GM19455 (cell line): ENCODE measurements around the gene AATK.
"Not testable (repeated sequence)": the region's sequence is repeated elsewhere in the genome, so short reads cannot be mapped to it uniquely, and the experiment has no call there.

Source experiments
- ATAC-seq: cut with Tn5 transposase; IDR thresholded peaks from one replicate; pipeline ENCODE4 v1.9.1; 2021; ENCODE audit not compliant: unreplicated experiment

AATK gene

DNA sequence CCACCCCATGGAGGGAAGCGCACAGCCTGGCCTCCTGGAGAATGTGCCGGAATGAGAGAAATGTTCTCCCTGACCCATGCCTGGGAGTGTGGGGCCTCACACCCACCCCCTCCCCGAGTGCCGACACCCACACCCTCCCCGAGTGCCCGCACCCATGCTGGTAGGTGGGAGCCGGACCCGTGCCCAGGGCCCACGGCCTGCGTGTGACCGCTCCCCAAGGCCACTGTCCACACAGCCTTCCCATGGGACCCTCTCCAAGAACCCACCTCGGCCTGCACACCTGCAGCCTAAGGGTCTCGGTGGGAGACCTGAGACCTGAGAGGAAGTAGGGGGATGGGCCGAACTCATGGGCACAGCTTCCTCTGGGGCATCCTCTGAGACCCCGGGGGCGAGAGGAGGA, 4.0 kb downstream of the AATK start:
- no peak for ATAC-seq

DNA sequence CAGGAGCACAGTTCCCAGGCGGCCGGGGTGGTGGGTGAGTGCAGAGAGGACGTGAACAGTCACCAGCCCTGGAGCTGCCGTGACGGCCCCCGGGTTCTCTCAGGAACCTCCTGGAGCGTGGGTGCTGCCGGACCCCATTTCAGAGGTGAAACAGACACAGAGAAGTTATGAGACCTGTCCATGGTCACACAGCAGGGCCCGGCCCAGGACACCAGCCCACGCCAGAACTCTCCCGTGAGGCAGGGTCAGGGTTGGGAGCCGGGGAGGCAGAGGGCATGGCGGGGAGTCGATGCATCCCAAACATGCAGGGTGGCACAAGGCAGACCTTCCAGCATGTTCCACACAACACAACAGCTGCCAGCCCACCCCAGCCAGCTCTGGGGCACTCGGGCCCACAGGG, 4.5 kb downstream of the AATK start:
- no peak for ATAC-seq

DNA sequence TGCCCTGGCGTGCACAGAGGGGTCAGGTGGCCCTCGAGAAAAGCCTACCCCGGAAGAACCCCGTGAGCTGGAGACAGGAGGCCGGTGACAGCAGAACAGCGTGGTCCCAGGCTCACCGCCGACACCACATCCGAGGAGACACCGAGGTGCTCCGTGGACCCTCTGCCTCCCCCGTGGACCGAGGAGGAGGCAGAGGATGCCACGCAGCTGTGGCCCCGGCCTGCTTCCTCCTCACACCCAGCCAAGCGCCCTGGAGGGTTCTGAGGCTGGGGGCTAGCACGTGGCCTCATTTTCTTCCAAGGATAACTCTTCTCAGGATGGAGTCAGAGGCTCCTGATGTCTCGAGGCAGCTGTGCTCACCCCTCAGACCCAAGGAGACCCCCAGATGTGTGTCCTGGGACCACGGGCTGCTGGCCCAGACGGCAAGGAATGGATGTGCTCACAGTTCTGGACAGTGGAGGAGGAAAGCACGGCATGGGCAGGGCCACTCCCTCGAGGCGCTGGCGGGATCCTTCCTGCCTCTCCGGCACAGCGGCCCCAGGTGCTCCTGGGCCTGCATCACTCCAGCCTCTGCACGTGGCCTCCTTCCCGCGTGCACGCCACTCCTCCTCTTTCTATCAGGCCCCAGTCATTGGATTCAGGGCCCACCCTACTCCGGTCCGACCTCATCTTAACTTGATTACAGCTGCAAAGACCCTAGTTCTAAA, 5.1 kb downstream of the AATK start:
- no peak for ATAC-seq

DNA sequence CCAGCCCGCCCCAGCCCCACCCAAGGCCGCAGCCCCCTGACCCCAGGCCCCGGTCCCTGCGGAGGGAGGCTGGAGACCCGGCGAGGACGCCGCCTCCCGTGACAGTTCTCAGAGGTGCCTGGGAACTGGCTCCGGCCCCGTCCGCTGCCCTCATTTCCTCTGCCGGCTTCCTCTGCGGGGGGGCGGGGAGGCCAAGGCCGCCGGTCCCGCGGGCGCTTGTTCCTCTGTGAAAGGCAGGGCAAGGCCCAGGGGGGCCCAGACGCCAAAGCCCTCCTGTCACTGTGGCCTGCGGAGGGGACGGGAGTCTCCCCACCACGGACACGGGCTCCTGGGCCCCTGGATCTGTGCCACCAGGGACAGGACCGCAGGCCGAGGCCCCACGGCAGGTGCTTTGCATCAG, 5.7 kb downstream of the AATK start:
- ATAC-seq, result no peak

DNA sequence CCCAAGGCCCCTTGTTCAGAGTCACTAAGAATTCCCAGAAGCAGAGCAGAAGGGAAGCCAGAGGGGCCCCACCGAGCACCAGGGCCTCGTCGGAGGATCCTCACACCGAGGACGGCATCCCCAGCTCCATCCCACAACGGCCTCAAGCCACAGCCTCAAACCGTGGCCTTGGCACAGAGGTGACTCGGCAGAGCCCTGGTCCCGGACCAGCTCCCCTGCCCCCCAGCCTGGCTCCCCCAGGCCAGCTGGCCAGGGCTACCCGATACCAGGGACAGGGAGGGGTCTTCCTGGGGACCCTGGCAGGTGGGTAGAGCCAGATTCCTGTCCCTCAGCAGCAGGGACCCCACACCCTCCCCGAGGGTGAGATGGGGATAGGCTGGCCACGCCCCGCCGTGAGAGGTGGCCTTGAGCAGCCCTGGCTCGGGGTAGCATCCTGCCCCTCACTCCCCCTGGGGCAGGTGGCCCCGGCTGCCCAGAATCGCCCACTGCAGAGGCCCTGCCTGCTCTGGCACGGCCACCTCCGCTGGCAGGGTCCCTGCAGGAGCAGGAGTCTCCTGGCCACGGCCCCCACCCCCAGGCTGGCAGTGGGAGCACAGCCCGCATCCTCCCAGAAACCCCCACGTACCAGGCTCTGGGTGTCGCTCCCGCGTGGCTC, 6.3 kb downstream of the AATK start:
- no peak for ATAC-seq

DNA sequence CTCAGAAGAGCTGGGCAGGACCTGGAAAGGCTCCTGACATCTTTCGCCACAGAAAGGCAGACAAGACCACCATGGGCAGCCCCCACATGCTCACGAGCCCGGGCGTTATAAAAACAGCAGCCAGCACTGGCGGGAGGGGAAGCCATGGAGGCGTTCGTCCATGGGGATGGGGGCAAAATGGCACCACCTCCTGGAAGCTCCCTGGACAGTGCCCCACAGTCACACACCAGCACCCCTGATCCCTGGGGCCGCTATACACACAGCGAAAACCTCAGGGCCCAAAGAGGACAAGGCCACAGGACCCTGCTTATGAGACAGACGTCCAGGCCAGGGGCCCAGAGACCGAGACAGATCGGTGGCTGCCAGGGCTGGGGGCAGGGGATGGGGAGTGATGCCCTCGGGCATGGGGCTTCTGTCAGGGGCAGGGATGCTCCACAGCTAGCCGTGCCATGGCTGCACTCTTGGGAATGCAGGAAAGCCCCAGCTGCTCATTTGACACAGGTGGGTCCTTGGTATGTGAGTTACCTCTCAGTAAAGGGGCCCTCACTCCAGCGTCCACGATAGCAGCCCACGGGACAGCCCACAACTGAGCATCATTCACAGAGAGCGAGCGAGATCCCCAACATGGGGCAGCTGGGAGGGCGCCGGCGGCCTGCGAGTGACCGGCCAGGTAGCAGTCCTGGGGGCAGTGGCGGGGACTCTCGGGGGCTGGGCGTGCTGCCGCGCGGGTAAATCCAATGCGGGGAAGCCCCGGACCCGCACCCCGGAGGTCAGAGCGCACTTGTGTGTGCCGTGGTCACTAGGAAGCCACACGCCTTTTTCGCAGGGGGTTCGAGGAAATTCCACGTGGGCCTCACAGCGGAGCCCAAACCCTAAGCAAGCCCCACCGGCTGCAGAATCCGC, 7.1 kb downstream of the AATK start:
- no peak for ATAC-seq

DNA sequence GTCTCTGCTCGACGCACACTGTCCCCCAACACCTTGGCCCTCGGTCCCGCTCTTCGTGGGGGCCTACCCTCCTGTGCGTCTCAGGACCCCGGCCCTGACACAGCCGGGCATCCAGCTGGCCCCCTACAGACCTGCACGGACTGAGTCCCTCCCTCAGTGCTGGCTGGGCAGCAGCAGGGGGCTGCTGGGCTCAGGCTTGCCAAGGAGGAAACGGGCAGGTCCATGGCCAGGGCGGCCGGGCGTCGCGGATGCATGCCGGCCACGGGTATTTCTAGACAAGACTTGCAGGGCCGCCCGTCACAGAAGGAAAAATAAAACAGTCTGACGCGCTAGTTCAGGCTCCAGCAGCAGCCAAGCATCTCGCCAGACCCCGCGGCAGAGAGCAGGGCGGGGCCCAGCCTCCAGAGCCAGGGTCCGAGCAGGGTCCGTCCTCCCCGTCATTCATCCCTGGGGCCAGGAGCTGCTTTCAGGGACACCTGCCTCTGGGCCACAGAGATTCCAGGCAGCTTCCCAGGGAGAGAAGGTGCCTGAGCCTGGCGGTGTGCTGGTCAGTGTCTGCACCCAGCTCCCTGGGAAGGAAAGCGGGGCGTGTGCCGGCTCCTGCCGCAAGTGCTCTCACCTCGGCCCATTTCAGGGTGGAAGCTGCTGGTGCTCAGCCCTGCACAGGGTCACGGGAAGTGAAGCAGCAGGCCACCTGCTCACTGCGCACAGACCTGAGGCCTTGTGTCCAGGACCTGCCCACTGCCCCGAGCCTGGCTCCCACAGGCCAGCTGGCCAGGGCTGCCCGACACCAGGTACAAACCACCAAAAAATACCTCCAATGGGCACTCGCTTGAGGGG, 8.0 kb downstream of the AATK start:
- ATAC-seq, result no peak

DNA sequence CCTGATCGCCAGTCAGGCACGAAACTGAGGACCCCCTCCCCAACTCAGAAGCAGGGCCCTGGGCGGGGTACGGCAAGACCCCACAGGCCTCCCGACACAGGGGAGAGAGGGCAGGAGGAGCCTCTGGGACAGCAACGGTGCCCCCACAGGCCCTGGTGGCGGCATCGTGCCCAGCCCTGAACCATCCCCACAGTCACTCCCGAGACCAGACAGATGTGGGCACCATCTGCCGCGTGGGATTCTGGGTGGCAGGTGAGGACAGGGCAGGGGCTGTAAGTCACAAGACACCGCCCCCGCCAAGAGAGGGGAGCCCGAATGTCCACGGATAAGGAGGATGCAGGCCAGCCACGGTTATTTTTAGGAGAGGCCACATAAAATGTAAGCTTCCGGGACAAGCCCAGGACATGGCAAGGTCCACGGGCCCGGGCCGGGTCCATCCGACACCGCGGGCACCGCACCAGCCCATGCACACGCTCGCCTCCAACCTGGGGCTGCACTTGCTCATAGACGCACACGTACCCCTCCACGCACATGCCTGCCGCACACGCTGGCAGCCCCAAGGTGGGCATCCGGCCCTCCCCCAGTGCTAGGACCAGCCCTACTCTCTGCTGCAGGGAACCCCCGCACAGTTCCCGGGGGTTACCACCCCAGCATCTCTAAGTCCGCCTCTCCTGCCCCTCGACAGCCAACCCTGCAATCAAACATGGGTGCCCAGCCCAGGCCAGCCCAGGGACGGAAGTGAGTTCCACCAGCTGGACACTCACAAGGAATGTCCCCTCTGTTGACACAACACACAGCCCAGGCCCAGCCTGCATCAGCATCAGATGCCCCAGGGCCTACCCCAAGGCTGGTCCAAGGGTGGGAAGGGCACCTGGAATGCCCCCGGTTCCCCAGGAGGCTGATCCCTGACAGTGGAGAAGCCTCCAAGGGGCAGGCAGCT, 8.9 kb downstream of the AATK start:
- no peak for ATAC-seq

DNA sequence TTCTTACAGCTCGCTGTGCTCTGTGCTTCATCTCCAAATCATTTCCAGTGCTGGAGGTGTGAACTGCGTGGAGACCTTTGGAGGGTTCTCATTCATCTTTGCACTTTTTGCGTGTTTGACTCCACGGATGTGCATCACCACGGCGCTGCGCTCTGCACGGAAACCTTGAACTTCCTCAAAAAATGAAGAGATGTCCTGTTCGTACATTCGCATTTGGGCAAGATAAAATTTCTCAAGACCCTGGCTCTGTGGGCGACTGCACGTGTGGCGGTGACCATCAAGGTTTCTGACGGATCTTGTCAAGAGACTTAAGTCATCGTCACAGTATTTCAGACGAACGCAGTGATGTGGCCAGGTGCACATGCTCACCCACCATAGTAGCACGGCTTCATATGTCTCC, 11.1 kb downstream of the AATK start:
- no peak for ATAC-seq

DNA sequence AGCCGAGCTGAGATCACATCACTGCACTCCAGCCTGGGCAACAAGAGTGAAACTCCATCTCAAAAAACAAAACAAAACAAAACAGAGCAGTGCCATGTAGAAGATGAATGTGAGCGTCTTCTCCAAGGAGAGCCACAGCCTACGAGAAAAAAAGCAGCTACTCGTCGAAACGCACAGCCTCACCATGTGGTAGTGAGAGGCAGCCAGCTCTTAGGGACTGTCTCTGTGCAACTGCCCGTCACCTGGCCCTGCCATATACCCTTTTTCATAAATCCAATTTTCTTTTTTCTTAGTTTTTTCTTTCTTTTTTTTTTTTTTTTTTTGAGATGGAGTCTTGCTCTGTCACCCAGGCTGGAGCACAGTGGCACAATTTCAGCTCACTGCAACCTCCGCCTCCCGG, 12.0 kb downstream of the AATK start:
- ATAC-seq, result not testable (repeated sequence)

DNA sequence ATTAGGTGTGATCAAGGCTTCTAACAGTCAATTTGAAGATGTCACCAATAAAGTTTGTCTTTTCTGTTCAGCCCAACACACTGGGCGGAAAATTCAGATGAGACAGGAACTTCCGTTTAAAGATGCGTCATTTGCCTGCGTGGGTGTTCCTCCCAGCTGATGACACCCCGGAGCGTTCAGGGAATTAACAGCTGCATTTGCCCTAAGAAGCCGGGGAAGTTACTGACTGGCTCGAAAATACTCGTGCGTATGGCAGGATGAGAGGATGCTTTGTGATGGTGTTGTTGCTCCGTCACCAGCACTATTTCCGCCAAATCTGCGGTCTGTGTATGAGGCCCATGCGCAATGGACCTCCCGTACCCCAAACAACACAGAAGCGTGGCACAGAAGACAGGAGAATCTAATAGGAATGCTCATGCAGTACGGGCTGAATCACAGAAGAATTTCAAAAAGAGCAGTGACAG, 12.6 kb downstream of the AATK start:
- ATAC-seq, result no peak

DNA sequence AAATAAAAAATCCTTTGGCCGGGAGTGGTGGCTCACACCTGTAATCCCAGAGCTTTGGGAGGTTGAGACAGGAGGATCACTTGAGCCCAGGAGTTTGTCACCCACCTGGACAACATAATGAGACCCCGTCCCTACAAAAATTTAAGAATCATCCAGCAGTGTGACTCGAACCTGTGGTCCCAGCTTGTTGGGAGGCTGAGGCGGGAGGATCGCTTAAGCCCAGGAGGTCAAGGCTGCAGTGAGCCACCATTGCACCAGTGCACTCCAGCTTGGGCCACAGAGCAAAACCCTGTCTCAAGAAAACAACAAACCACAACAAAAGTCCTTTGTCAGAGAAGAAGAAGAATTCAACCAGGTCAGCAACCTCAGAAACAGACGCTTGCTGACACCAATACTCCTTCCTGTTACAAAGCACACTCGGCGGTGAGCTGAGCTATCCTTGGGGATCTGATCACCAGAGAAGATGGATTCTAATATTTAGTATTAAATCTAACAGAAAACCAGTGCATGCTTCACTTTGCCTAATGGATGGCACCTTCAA, 13.7 kb downstream of the AATK start:
- no peak for ATAC-seq

DNA sequence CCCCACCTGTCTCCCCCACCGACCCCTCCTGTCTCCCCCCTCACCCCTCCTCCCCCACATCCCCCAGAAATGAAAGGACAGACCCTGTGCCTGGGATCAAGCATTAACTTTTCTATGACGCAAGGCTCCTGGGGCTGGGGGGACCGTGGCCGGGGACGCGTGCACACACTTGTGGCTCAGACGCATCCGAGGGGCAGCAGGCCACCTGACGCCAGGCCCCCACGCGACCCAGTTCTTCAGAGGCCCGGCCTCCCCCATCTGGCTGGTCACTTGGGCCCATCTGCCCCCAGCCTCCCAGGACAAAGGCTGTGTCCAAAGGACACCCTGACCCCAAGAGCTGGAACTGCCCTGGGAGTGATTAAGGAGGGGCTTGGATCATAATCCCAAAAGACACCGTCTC, 14.7 kb downstream of the AATK start:
- no peak for ATAC-seq

DNA sequence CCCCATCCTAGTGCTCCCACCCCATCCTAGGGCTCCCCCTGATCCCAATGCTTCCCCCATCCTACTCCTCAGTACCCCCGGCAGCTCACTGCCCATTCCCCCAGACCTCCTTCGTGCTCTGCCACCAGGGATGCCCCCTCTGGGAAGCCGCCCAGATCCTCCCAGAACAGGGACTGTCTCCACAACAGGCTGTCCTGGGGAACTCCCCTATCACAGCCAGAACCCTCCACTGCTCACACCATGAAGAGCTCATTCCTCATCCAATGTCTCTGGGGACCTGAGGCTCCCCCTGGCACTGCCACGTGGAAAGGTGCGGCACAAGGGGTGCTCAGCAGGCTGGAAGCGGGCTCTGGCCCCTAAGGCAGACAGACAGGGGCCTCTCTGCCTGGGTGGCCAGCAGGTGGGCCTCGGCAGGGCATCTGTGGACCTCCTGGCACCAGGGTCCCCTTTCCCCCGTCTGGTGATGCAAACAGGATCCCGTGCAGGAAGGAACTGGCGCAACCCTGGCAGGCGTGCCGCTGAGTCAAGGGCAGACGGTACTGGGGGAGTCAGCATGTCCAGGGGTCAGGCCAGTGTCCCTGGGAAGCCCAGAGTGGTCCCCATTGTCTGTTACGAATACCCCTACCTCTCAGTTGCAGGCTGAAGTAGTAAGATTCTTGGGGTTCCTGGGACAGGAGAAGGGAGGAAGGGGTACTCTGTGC, 15.5 kb downstream of the AATK start:
- no peak for ATAC-seq

DNA sequence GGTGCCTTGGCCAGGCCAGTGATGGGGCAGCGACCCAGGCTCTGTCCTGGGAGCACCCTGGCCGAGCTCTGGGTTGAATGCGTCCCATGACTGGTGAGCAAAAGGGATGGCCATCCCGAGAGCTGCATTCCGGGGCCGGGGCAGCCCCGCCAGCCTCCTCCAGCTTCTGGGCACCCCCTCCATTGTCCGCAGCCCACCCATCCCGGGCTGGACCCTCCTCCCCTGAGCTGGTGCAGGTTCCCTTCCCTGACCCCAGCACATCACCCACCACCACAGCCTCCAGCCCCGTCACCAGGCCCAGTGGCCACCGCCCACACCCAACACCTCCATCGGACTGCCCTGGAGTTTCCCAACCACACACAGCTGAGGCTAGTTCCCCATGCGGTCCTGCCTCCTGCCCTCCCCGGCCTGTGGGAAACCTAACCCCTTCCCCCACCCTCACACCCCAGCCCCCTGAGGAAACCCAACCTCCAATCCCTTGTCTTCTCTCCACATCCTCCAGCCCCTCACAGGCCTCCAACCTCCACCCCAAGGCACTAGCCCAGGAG, 17.0 kb downstream of the AATK start:
- no peak for ATAC-seq

DNA sequence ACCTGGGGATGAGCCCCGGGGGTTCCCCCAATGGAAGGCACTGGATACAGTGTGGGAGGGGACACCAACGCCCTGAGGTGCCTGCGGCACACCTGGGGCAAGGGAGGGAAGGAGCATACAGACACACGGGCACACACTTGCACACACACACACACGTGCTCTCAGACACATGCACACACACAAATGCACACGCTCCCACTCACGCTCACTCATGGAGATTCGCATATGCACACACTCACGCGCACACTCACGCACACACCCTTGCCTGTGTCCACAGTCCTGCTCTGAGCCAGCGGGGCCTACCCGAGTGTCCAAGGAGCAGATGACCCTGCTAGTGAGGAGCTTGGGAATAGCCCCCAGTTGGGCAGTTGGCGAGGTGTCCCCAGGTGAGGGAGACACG, 17.4 kb downstream of the AATK start:
- ATAC-seq, result no peak

DNA sequence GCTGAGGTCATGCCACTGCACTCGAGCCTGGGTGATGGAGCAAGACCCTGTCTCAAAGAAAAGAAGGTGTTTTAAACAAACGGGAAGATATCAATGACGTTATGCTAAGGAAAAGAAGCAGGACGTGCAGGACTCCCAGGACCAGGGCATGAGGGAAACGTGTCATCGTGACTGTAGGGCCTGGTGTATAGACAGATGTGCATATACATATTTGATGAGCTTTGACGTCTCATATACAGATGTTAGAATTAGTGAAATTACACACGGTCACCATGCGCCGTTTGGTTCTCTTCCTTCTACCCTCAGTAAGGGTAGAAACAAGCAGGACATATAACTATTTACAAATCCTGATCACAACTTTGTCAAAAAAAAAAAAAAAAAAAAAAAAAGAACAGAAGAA, 18.3 kb downstream of the AATK start:
- ATAC-seq, result no peak

DNA sequence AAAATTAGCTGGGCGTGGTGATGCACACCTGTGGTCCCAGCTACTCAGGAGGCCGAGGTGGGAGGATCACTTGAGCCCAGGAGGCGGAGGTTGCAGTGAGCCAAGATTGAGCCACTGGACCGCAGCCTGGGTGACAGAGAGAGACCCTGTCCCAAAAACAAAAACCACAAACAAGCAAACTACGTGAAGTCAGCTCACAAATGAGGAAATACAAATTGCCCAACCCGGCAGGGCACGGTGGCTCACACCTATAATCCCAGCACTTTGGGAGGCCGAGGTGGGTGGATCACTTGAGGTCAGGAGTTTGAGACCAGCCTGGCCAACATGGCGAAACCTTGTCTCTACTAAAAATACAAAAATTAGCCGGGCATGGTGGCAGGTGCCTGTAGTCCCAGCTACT, 19.8 kb downstream of the AATK start:
- not testable (repeated sequence) for ATAC-seq

DNA sequence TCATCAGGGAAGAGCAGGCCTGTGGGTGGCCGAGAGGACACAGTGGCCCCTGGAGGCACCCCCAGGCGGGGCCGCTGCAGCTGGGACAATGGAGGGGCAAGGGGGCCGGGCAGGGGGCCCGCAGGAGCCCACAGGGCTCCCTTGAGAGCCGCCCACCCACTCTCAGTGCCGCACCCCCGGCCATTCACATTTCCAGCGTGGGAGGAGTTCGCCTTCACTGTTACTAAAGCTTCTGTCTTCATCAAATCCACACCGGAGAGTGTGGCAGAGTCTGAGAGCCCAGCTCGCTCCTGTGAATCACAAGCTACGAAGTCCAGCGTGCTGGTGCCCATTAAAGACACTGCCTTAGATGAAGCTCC, 21.6 kb downstream of the AATK start:
- no peak for ATAC-seq
